ENCODE results near the gene POC1B.

POC1B gene

GRCh38 chr12:89379839-89380467 lies 145.9 kb downstream of the POC1B start:
- no peak for DNase-seq

GRCh38 chr12:89379148-89379838 lies 146.6 kb downstream of the POC1B start:
- no peak for DNase-seq

GRCh38 chr12:89376844-89377243 lies 149.0 kb downstream of the POC1B start:
- no peak for DNase-seq

GRCh38 chr12:89376202-89376529 lies 149.7 kb downstream of the POC1B start:
- DNase-seq = no peak

- no peak for DNase-seq
These were observed 151.9 kb downstream of the POC1B start for GRCh38 chr12:89373763-89374572.

GRCh38 chr12:89372584-89373370 lies 153.1 kb downstream of the POC1B start:
- no peak for DNase-seq

- DNase-seq = no peak
These were observed 155.0 kb downstream of the POC1B start for GRCh38 chr12:89370850-89371249.

GRCh38 chr12:89370421-89370831 lies 155.4 kb downstream of the POC1B start:
- DNase-seq = no peak
